Testis (tissue), 3 donors: ENCODE measurements around the gene CDK5R1. TPM values are rescaled to one million over a fixed set of nuclear protein-coding genes. Genes with fewer than 3 reads are reported as not detected.

ENCODE experiments used
- DNase-seq: peaks from one replicate; pipeline ENCODE4 v3.0.0-alpha.2; 2019
- H3K27ac ChIP-seq, 2 donors: fragments of 200-600 bp; sonication (generic); one replicate each; pipeline ENCODE4 v1.5.1; 2019
- H3K27me3 ChIP-seq: fragments of 200-600 bp; sonication (generic); one replicate; pipeline ENCODE4 v1.5.1; 2019
- H3K36me3 ChIP-seq: fragments of 200-600 bp; sonication (generic); one replicate; pipeline ENCODE4 v1.5.1; 2017; ENCODE audit warnings: low read depth; ENCODE audit errors: missing control alignments
- H3K4me1 ChIP-seq: fragments of 200-600 bp; sonication (generic); one replicate; pipeline ENCODE4 v1.5.1; 2019
- H3K4me3 ChIP-seq, 2 donors: fragments of 200-600 bp; sonication (generic); one replicate each; pipeline ENCODE4 v1.5.1; 2017 to 2019
- H3K9me3 ChIP-seq: fragments of 200-600 bp; sonication (generic); one replicate; pipeline ENCODE4 v1.5.1; 2017
- POLR2A ChIP-seq: fragments of 450-650 bp; IDR thresholded peaks from one replicate; pipeline ENCODE4 v1.6.1; 2017; ENCODE audit warnings: antibody characterized with exemption, mild to moderate bottlenecking, moderate library complexity
- WGBS, 2 donors: methylation state at CpG; one replicate each; pipeline ENCODE4 v1.1.5; 2018; 5-methylcytosine and 5-hydroxymethylcytosine counted together
- intact Hi-C: fragments of 100-400 bp; cut with DNase I; formaldehyde crosslinking; loops from one replicate; pipeline ENCODE4 v1.15.1; 2023; ENCODE audit warnings: low total_unique reads
- polyA plus RNA-seq: library from polyadenylated mRNA; stranded (reverse); fragments of 350-450 nt; fragmentation: Illumina TruSeq; extraction: RNeasy Lipid Tissue Mini Kit (QIAGEN cat#74804); gene quantifications from one replicate; pipeline ENCODE4 v1.2.3, GENCODE V29; 2014; ENCODE audit warnings: low read depth, low replicate concordance; ENCODE audit not compliant: insufficient read depth
- total RNA-seq, 2 donors: library from RNA; depleted of rRNA; stranded (reverse); fragments of >200 nt; gene quantifications; one replicate each; pipeline ENCODE4 v1.2.3, GENCODE V29; 2016
- TF ChIP-seq, protein P1 (sequence below), 3 experiments: fragments of 450-650 bp in 2 of 3; fragments of 200-600 bp in 1 of 3; sonication (generic) in 1 of 3; IDR thresholded peaks; one replicate each; pipeline ENCODE4 v1.5.1; 2016 to 2019; ENCODE audit warnings: antibody characterized with exemption in 3 of 3, mild to moderate bottlenecking in 2 of 3, moderate library complexity in 1 of 3

The CDK5R1 gene
- total and polyA plus RNA-seq, 3 donors from 2014 or later = 13.2 to 17.0 (median 16.2) TPM

DNA sequence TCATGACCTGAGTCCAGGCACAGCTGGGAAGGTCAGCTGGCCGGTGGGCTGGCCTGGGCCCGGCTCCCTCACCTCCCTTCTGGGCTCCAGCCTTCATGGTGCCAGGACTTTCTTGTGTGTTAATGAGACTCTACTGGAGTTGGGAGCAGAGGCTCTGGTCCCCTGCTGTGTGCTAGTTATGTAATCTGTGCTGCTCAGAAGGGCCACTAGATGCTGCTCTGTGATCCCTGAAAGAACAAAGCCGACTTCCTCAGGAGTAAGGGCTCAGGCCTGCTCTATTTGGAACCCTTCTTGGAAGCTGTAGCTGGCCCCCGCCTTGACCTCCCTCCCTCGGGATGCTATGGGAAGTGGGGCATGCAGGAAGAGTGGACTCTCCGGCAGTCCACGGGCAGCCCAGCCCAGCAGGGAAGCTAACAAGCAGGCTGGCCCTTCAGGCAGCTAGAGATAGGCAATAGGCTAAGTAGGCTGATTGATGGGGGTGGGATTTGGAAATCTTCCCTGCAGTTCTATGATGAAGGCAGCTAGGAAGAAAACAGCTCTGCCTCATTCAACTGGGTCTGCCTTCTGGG, 3.3 kb upstream of the CDK5R1 start:
- Histone ChIP-seq H3K27ac (peak overlapping the region; percentile 8 to 65), H3K4me1 (peaks cover 30% of the 10 kb centered on the region), H3K36me3 (no peaks in the 10 kb centered on the region), H3K27me3 (no peaks in the 10 kb centered on the region), H3K9me3 (no peaks in the 10 kb centered on the region), H3K4me3 (no peak overlapping the region)
- intact Hi-C loops = no loop called here
- peak; percentile 87 for DNase-seq
- 18 to 40% methylated on average over 2 to 7 of the region's 7 CpGs for WGBS, 2 donors
- TF ChIP-seq, protein P1, sequence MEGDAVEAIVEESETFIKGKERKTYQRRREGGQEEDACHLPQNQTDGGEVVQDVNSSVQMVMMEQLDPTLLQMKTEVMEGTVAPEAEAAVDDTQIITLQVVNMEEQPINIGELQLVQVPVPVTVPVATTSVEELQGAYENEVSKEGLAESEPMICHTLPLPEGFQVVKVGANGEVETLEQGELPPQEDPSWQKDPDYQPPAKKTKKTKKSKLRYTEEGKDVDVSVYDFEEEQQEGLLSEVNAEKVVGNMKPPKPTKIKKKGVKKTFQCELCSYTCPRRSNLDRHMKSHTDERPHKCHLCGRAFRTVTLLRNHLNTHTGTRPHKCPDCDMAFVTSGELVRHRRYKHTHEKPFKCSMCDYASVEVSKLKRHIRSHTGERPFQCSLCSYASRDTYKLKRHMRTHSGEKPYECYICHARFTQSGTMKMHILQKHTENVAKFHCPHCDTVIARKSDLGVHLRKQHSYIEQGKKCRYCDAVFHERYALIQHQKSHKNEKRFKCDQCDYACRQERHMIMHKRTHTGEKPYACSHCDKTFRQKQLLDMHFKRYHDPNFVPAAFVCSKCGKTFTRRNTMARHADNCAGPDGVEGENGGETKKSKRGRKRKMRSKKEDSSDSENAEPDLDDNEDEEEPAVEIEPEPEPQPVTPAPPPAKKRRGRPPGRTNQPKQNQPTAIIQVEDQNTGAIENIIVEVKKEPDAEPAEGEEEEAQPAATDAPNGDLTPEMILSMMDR (IDR thresholded peaks at IDR 0.05) = peak; percentile 50 to 73 (median 67)
- no peak for TF ChIP-seq POLR2A

DNA sequence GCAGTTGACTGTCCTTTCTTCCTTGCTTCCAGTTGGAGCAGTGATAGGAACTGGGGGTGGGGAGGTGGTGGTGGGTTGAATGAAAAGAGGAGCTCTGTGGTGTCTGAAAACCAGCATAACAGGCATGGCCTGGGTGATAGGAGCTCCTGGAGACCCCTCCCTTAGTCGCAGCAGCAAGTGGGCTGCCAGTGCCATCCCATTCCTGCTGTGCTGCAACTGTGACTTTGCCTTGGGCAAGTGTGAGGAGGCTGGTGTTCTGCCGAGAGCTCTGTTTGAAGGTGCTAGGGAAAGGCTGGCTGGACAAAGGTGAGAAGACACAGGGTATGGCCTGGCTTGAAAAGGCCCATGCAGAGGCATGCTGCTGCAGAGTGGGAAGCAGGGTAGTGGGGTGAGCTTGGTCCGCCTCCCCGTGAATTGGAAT, 2.7 kb upstream of the CDK5R1 start:
- no peak for TF ChIP-seq POLR2A
- TF ChIP-seq, protein P1 (IDR thresholded peaks at IDR 0.05) = no peak
- Histone ChIP-seq H3K9me3 (no peaks in the 10 kb centered on the region), H3K36me3 (no peaks in the 10 kb centered on the region), H3K27ac (peak overlapping the region in 1 of 2 donors; percentile 65), H3K4me1 (peaks cover 30% of the 10 kb centered on the region), H3K4me3 (no peak overlapping the region), H3K27me3 (no peaks in the 10 kb centered on the region)
- WGBS, 2 donors = 80% methylated on average over 4 of the region's 4 CpGs
- intact Hi-C loops = no loop called here
- DNase-seq = no peak

DNA sequence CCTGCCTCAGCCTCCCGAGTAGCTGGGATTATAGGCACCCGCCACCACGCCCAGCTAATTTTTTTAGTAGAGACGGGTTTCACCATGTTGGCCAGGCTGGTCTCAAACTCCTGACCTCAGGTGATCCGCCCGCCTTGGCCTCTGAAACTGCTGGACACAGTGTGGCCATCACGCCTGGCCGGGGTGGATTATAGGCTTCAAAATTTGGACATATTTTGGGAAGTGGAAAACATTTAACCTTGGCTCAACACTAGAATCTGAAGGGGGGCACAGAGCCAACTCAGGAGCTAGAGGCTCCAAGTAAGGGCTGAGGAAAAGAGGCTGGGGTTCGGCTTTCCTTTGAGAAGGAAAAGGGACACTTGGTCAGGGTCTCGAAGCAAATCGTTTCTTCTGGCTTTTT, 2.2 kb upstream of the CDK5R1 start:
- DNase-seq = no peak
- TF ChIP-seq, protein P1 (IDR thresholded peaks at IDR 0.05) = no peak
- TF ChIP-seq POLR2A = no peak
- peaks cover 30% of the 10 kb centered on the region for H3K4me1 ChIP-seq
- H3K36me3 ChIP-seq = no peaks in the 10 kb centered on the region
- no peak overlapping the region for H3K4me3 ChIP-seq
- WGBS, 2 donors = 53 to 75% methylated on average over 11 of the region's 11 CpGs
- H3K27me3 ChIP-seq = no peaks in the 10 kb centered on the region
- peak overlapping the region in 1 of 2 donors; percentile 65 for H3K27ac ChIP-seq
- intact Hi-C loops = no loop called here
- H3K9me3 ChIP-seq = no peaks in the 10 kb centered on the region

DNA sequence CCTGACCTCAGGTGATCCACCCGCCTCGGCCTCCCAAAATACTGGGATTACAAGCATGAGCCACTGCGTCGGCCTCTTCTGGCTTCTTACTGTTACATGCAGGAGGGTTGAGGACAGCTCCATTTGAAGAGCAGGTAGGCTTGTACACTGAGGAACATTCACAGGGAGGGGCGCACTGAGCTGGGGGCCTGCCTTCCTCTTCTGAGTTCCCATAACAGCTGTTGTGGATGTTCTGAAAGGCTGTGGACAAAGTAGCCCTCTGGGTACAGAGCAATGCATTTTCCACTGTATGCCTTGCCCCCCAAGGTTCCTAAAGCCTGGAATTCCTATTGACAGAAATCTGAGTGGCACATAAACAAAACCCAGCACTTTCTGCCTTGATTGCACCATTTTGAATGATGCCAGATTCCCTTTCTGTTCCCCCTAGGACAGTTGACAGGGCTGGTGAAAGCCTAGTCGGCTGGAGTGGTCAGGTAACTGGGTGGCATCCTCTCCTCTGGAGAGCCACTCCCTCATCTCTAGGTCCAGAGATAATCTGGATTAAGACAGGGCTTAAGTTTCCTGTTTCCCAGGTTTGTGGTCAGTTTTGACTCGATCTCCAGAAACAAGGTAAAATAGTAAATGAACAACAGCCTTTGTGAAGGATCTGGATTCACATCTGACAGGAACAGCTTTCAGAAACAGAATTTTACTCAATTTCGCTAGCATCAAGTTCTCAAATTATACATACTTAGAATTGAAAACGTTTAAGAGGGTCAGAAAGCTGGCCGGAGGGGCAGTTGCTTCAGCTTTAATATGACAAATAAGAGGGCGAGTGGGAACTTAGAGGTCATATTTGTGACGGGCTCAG, 1.3 kb upstream of the CDK5R1 start:
- intact Hi-C loops = no loop called here
- Histone ChIP-seq H3K9me3 (no peaks in the 10 kb centered on the region), H3K4me1 (peaks cover 30% of the 10 kb centered on the region), H3K36me3 (no peaks in the 10 kb centered on the region), H3K4me3 (peak overlapping the region; percentile 57 to 61), H3K27ac (peak overlapping the region; percentile 76 to 78), H3K27me3 (no peaks in the 10 kb centered on the region)
- 49 to 54% methylated on average over 12 of the region's 12 CpGs for WGBS, 2 donors
- no peak for DNase-seq
- TF ChIP-seq POLR2A = no peak
- TF ChIP-seq, protein P1 (IDR thresholded peaks at IDR 0.05) = no peak
